Measurements from ENCODE around the gene NAV3. TPM values are rescaled to one million over a fixed set of nuclear protein-coding genes. Genes with fewer than 3 reads are reported as not detected.

The NAV3 gene
- total RNA-seq, 1 donor from 2014 or later: 16.2 TPM

DNA sequence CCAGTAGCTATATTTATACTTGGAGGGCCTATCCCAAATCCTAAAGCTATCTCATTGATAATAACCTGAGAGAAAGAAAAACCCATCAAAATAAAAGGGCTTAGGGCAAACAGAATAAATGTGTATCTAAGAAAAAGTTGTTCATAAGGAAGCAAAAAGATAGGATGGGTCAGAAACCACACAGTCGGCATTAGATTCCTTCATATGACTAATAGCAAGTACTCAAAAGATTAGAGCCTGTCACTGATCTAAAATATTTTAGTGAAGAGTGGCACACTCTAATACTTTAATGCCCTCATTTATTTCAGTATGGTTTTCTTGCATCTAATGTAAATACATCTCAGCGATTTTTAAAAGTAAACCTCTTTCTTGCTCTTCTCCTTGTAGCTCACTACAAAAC is 17.1 kb upstream of the NAV3 start:
- TF ChIP-seq POLR2AphosphoS5 (IDR thresholded peaks at IDR 0.05; ENCODE audit: insufficient read depth in 1 of 2, low read depth in 1 of 2): no peak
- TF ChIP-seq POLR2A (IDR thresholded peaks at IDR 0.05): no peak
- TF ChIP-seq, protein P1, sequence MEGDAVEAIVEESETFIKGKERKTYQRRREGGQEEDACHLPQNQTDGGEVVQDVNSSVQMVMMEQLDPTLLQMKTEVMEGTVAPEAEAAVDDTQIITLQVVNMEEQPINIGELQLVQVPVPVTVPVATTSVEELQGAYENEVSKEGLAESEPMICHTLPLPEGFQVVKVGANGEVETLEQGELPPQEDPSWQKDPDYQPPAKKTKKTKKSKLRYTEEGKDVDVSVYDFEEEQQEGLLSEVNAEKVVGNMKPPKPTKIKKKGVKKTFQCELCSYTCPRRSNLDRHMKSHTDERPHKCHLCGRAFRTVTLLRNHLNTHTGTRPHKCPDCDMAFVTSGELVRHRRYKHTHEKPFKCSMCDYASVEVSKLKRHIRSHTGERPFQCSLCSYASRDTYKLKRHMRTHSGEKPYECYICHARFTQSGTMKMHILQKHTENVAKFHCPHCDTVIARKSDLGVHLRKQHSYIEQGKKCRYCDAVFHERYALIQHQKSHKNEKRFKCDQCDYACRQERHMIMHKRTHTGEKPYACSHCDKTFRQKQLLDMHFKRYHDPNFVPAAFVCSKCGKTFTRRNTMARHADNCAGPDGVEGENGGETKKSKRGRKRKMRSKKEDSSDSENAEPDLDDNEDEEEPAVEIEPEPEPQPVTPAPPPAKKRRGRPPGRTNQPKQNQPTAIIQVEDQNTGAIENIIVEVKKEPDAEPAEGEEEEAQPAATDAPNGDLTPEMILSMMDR (IDR thresholded peaks at IDR 0.05): no peak
- H3K27ac ChIP-seq: no peak overlapping the region
- intact Hi-C loops (cut with DNase I): no loop called here
- no peaks in the 10 kb centered on the region for H3K27me3 ChIP-seq
- no peaks in the 10 kb centered on the region for H3K4me1 ChIP-seq
- DNase-seq (ENCODE audit: extremely low spot score in 2 of 2): no peak
- no peak overlapping the region for H3K4me3 ChIP-seq
- H3K36me3 ChIP-seq: no peaks in the 10 kb centered on the region
- no peaks in the 10 kb centered on the region for H3K9me3 ChIP-seq

DNA sequence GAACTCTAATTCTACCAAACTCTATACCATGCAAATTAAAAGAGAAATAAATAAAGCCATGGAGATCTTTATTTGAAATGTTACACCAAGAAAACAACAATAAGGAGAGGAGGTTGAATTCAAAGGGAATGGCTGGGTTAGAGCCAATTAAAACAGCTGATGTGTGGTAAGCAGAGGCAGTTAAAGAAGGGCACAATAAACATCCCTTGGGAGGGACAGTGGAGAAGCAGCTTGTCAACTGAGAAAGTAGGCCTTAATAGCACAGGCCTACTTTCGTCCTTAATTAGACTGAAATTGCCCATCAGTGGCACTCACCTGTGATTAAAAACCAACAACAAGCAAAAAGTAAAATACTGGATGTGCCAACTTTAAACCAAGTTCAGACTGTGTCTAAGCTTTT is 16.3 kb upstream of the NAV3 start:
- Histone ChIP-seq H3K4me1 (no peaks in the 10 kb centered on the region), H3K27ac (no peak overlapping the region), H3K27me3 (no peaks in the 10 kb centered on the region), H3K9me3 (no peaks in the 10 kb centered on the region), H3K36me3 (no peaks in the 10 kb centered on the region), H3K4me3 (no peak overlapping the region)
- TF ChIP-seq POLR2AphosphoS5 (IDR thresholded peaks at IDR 0.05; ENCODE audit: insufficient read depth in 1 of 2, low read depth in 1 of 2) (no peak), POLR2A (IDR thresholded peaks at IDR 0.05) (no peak)
- TF ChIP-seq, protein P1 (IDR thresholded peaks at IDR 0.05): no peak
- intact Hi-C loops (cut with DNase I): no loop called here
- DNase-seq (ENCODE audit: extremely low spot score in 2 of 2): no peak

DNA sequence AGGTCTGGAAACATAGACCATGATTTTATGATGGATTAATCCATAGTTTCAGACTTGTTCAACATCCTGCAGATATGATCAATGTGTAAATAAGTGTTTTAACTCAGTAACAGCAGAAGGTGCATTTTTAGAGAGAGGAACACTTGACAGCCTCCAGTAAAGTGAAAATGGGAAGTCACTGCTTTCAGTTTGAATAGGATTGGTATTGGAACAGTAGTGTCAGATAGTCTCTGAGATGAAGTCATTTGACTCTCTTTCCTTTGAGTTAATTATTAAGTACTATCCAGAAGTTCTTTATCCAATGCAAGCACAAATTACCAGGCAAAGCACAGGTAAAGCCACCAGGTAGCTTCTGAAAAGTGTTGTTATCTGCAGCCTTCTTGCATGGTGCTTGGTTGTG is 14.5 kb upstream of the NAV3 start:
- Histone ChIP-seq H3K9me3 (no peaks in the 10 kb centered on the region), H3K36me3 (no peaks in the 10 kb centered on the region), H3K4me3 (no peak overlapping the region), H3K27me3 (no peaks in the 10 kb centered on the region), H3K4me1 (no peaks in the 10 kb centered on the region), H3K27ac (no peak overlapping the region)
- TF ChIP-seq POLR2A (IDR thresholded peaks at IDR 0.05) (no peak), POLR2AphosphoS5 (IDR thresholded peaks at IDR 0.05; ENCODE audit: insufficient read depth in 1 of 2, low read depth in 1 of 2) (no peak)
- TF ChIP-seq, protein P1 (IDR thresholded peaks at IDR 0.05): no peak
- no peak for DNase-seq (ENCODE audit: extremely low spot score in 2 of 2)
- intact Hi-C loops (cut with DNase I): no loop called here

DNA sequence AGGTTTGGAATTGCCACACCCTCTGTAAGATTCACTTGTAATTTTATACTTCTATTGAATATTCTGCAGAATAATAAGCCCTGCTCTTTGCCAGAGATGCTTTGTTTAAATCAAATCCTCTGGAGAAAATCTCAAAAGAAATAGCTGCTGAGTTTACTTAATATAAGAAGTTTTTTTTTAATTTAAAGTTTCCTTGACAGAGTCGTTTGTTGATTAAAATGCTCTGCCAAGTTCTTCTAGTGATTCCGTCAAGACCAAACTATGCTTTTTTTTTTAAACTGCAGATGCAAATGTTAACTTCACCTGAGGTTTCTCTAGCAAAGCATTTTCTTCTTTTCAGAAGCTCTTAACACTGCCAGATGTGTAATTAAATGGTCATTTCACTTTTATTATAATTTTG is 13.4 kb upstream of the NAV3 start:
- intact Hi-C loops (cut with DNase I): no loop called here
- H3K4me1 ChIP-seq: no peaks in the 10 kb centered on the region
- H3K9me3 ChIP-seq: no peaks in the 10 kb centered on the region
- H3K36me3 ChIP-seq: no peaks in the 10 kb centered on the region
- no peak for TF ChIP-seq POLR2AphosphoS5 (IDR thresholded peaks at IDR 0.05; ENCODE audit: insufficient read depth in 1 of 2, low read depth in 1 of 2)
- TF ChIP-seq, protein P1 (IDR thresholded peaks at IDR 0.05): no peak
- TF ChIP-seq POLR2A (IDR thresholded peaks at IDR 0.05): no peak
- H3K27ac ChIP-seq: no peak overlapping the region
- H3K27me3 ChIP-seq: no peaks in the 10 kb centered on the region
- H3K4me3 ChIP-seq: no peak overlapping the region
- no peak for DNase-seq (ENCODE audit: extremely low spot score in 2 of 2)

DNA sequence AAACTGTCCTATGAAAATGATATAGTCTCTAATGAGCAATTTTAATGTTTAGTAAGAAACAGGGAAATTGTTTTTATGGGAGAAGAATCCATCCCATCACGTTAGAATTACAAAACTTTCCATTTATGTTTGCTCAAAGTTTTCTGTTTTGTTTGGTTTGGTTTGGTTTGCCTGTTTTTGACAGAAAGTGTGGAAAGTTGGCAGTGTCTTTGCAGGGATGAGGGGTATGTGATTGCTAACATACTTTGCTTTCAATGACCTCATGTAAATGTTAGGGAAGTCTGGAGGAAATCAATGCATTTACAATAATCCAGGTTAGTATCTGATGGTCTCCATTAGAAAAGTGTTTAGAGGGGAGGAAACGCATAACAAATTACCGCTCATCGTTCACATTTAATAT is 12.3 kb upstream of the NAV3 start:
- Histone ChIP-seq H3K27ac (no peak overlapping the region), H3K9me3 (no peaks in the 10 kb centered on the region), H3K36me3 (no peaks in the 10 kb centered on the region), H3K27me3 (no peaks in the 10 kb centered on the region), H3K4me3 (no peak overlapping the region), H3K4me1 (no peaks in the 10 kb centered on the region)
- TF ChIP-seq POLR2A (IDR thresholded peaks at IDR 0.05) (no peak), POLR2AphosphoS5 (IDR thresholded peaks at IDR 0.05; ENCODE audit: insufficient read depth in 1 of 2, low read depth in 1 of 2) (no peak)
- TF ChIP-seq, protein P1 (IDR thresholded peaks at IDR 0.05): no peak
- intact Hi-C loops (cut with DNase I): no loop called here
- no peak for DNase-seq (ENCODE audit: extremely low spot score in 2 of 2)
